C4-2B (cell line): ENCODE results near the gene WRAP73.

Experiments
- ZFX ChIP-seq: fragments of 450-650 bp; IDR thresholded peaks from 2 replicates; pipeline ENCODE4 v1.6.1; 2017
- TF ChIP-seq, protein P1 (sequence below): fragments of 450-650 bp; conservative IDR thresholded peaks from 2 replicates; pipeline ENCODE4 v1.5.1; 2017; ENCODE audit warnings: mild to moderate bottlenecking

DNA sequence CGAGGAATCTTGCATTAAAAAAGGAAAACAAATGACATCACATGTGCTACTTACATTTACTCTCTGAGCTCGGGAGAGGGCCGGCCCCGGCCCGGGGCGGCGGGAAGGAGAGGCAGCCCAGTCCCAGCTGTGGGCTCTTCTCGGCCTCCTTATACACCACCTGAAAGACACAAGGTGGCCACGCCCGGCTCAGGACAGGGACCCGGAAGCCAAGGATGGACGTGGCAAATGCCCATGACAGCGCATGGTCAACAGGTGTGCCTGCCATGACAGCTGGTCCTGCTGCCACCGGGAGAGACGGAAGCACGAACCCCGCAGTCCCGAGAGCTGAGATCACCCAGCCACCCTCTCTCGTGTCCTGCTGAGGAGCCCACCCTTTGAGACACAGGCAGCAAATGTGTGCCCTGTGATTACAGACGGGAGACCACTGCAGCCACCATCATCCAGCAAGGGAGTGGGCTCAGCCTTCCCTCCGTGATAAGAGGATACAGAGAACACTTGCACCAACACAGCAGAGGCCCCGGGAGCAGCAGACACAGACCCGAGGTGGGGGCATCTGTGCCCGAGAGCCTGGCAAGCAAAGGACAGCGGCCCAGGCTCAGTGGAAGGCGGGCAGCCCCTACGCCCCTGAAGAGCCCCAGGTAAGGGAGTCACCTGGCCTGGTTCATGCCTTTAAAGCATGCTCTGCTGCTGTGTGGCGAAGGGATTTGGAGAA lies 16.4 kb downstream of the WRAP73 start:
- TF ChIP-seq, protein P1, sequence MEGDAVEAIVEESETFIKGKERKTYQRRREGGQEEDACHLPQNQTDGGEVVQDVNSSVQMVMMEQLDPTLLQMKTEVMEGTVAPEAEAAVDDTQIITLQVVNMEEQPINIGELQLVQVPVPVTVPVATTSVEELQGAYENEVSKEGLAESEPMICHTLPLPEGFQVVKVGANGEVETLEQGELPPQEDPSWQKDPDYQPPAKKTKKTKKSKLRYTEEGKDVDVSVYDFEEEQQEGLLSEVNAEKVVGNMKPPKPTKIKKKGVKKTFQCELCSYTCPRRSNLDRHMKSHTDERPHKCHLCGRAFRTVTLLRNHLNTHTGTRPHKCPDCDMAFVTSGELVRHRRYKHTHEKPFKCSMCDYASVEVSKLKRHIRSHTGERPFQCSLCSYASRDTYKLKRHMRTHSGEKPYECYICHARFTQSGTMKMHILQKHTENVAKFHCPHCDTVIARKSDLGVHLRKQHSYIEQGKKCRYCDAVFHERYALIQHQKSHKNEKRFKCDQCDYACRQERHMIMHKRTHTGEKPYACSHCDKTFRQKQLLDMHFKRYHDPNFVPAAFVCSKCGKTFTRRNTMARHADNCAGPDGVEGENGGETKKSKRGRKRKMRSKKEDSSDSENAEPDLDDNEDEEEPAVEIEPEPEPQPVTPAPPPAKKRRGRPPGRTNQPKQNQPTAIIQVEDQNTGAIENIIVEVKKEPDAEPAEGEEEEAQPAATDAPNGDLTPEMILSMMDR = no peak
- TF ChIP-seq ZFX = no peak
